HG02642 (cell line): Measurements from ENCODE around the gene CREBL2.
"Not testable (repeated sequence)": the region's sequence is repeated elsewhere in the genome, so short reads cannot be mapped to it uniquely, and the experiment has no call there.

ENCODE experiments used
- ATAC-seq: cut with Tn5 transposase; IDR thresholded peaks from one replicate; pipeline ENCODE4 v1.9.1; 2021; ENCODE audit warnings: mild to moderate bottlenecking; ENCODE audit not compliant: unreplicated experiment, poor library complexity

The CREBL2 gene

GRCh38 chr12:12628013-12628412, 16.3 kb downstream of the CREBL2 start:
- ATAC-seq, result no peak

- no peak for ATAC-seq
Measured at GRCh38 chr12:12630850-12631249, 19.2 kb downstream of the CREBL2 start.

DNA sequence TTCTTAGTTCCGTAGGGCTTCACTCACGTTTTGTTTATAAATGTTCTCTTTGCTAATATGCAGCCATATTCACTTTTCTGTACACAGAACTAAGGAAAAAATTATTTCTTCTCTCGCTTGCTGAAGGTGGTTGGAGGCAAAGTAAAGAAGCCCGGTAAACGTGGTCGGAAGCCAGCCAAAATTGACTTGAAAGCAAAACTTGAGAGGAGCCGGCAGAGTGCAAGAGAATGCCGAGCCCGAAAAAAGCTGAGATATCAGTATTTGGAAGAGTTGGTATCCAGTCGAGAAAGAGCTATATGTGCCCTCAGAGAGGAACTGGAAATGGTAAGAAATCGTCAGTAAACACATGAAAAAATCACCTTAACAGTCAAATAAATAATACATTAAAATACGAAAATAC, 24.0 kb downstream of the CREBL2 start:
- no peak for ATAC-seq

- ATAC-seq, result peak; percentile 37
Measured at GRCh38 chr12:12636641-12637040, 25.0 kb downstream of the CREBL2 start.

GRCh38 chr12:12639995-12640394, 28.3 kb downstream of the CREBL2 start:
- ATAC-seq, result not testable (repeated sequence)

DNA sequence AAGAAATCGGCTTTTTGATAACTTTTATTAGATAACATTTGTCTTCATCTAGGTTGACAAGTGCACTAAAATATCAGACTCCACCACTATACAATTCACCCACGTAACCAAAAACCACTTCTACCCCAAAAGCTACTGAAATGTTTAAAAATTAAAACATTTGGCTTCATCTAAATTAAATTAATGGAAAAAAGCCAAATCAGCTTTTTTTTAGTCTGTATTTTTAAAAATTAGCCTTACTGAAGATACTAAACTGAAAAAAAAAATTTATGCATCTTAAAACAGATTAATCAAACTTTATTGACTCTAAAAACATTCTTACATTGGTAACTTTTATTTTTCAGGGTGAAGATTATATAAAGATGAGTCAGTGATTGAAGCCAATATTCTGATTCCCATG, 30.0 kb downstream of the CREBL2 start:
- ATAC-seq, result no peak

- ATAC-seq, result no peak
Measured at GRCh38 chr12:12642916-12643315, 31.2 kb downstream of the CREBL2 start.

DNA sequence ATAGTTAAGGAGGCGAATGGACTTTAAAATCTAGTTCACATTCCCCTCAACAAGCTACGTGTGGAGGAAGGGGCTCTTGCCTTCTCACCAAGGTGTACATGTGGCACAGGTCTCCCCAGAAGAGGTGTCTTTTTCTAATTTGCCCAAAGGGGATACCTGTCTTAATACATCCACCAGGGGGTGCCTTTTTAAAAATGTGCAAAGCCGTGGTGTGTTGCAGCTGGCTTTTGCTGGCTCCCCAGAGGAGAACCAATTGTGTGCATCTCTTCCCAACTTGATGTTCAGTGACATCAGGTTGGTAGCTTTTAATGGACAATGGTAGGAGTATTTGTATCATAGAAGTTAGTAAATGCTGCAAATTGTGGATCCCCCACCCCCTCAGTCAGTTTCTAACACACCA, 33.8 kb downstream of the CREBL2 start:
- peak; percentile 56 for ATAC-seq

DNA sequence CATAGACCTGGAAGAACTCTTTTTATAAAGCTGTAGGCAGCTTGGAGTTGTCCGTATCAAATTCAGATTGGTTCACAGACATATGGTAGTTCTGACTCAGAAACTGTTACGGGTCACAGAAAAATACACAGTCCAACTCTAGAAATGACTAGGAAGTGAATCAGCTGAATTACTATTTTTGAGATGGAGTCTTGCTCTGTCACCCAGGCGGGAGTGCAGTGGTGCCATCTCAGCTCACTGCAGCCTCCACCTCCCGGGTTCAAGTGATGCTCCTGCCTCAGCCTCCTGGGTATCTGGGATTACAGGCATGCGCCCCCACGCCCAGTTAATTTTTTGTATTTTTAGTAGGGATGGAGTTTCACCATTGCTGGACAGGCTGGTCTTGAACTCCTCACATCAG, 34.3 kb downstream of the CREBL2 start:
- peak; percentile 72 for ATAC-seq

GRCh38 chr12:12646483-12647072, 34.9 kb downstream of the CREBL2 start:
- ATAC-seq, result peak; percentile 35

DNA sequence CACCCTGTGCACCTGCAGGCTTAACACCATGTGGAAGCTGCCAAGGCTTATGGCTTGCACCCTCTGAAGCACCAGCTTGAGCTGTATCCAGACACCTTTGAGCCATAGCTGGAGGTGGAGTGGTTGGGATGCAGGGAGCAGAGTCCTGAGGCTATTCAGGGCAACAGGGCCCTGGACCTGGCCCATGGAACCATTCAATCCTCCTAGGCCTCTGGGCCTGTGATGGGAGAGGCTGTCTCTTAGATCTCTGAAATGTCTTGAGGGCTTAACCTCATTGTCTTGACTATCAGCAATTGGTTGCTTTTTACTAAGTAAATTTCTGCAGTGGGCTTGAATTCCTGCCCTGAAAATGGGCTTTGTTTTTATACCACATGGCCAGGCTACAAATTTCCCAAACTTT, 36.6 kb downstream of the CREBL2 start:
- ATAC-seq, result no peak

- ATAC-seq, result no peak
Measured at GRCh38 chr12:12648951-12649650, 37.4 kb downstream of the CREBL2 start.

DNA sequence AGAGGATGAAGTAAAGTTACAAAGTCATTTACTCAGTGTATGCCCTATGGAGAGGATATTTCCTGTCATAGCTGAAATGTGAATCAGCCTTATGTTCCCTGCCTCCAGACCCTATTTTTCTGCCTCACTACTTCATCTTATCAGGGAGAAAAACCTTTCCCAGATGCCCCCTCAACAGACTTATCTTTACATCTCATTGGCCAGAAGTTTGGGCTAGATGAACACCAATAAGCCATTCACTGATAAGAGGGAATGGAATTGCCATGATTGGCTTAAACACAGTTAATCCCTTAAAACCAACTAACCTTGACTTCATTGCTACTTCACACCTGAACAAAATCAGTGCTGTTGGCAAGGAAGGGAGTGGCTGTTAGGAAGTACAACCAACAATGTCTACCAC, 40.1 kb downstream of the CREBL2 start:
- no peak for ATAC-seq

DNA sequence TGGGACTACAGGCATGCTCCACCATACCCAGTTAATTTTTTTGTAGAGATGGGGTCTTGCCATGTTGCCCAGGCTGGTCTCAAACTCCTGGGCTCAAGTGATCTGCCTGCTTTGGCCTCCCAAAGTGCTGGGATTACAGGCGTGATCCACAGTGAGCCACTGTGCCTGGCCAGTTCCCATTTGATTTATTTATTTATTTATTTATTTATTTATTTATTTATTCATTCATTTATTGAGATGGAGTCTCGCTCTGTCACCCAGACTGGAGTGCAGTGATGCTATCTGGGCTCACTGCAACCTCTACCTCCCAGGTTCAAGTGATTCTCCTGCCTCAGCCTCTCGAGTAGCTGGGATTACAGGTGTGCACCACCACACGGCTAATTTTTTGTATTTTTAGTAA, 41.0 kb downstream of the CREBL2 start:
- ATAC-seq, result not testable (repeated sequence)

DNA sequence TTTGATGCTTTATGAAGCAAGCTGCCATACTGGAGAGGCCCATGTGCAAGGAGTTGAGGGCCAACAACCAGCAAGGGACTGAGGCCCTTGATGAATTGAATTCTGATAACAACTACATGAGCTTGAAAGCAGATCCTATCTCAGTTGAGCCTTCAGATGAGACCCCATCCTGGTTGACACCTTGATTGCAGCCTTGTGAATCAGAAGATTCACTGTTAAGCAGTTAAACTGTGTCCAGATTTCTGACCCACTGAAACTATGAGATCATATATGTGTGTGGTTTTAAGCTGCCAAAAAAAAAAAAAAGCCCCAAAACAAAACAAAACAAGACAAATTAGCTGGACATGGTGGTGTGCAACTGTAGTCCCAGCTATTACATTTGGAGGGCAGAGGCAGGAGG, 42.2 kb downstream of the CREBL2 start:
- no peak for ATAC-seq

DNA sequence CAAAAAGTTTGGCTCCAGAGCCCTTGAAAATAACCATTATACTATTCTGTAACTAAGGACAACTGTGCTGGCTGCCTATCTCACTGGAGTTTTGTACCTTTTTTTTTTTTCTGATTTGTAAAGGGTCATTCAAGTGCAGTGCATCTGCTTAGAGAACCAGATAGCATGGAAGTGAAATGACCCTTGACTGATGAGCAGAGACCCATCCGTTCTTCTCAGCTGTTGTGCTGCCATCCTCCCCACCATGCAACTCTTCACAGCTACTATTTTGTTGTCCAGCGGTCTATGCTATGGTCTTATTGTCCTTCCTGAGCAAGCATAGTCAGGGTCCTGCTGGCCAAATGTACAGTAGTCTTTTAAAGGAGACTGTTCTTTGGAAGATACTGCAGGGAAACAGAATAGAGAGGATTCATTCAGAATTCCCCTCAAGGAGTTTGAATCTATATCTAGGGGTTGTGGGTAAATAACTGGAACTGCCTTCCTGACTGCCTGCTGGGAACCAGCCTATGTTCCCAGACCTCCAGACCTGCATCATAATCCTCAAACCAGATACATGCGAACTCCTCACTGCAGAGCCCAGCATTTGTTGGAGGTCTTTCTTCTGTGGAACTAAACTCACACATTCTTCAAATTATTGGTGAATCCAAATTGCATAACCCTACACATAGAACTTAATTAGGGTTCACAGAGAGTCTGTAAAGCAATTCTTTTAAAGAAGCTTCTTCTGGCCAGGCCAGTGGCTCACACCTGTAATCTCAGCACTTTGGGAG, 43.2 kb downstream of the CREBL2 start:
- ATAC-seq, result no peak

- no peak for ATAC-seq
Measured at GRCh38 chr12:12660201-12660600, 48.5 kb downstream of the CREBL2 start.

GRCh38 chr12:12661086-12661856, 49.6 kb downstream of the CREBL2 start:
- ATAC-seq, result no peak

DNA sequence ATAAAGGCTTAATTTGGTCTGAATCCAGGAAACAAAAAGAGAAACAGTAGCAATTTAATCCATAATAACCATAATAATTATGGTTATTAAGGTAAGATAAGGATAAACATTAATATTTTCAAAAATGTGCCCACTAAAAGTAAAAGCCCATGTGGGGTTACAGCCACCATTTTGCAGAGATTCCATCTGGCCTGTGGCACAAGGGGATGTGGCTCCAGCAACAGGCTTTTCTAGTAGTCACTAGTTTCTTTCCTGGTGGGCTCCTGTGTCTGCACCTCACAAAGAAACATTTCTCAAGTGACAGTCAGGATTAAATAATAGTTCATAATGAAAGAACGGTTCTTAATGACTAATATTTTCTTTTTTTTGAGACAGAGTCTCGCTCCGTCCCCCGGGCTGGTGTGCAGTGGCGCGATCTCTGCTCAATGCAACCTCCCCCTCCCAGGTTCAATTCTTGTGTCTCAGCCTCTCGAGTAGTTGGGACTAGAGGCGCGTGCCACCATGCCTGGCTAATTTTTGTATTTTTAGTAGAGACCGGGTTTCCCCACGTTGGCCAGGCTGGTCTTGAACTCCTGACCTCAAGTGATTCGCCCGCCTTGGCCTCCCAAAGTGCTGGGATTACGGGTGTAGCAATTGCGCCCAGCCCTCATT, 52.1 kb downstream of the CREBL2 start:
- ATAC-seq, result no peak

DNA sequence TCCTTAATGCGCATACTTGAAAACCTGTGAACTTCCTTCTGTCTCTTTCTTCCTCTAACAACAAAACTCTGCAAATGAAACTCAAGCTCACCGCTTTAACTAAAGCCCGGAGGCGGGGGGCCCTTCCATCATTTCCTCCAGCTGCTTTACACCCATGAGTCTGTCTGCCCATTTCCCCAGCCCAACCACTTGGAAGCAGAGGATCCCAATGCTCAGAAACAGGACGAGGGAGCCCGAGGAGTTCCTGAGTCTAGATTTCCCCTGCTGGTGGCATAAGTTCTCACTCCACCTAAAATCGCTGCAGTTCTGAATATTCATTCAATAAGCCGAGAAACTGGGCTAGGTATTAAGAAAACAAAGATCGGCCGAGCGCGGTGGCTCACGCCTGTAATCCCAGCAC, 53.5 kb downstream of the CREBL2 start:
- no peak for ATAC-seq
